Peyer's patch (tissue), 4 donors: Measurements from ENCODE around the gene MRPL36. TPM values are rescaled to one million over a fixed set of nuclear protein-coding genes. Genes with fewer than 3 reads are reported as not detected.

Experiments used
- DNase-seq, 3 donors: peaks; one replicate each; pipeline ENCODE4 v3.0.0-alpha.2; 2017 to 2019
- H3K27ac ChIP-seq, 4 donors: fragments of 200-600 bp; sonication (generic); one replicate each; pipeline ENCODE4 v1.5.1; 2016 to 2019
- H3K27me3 ChIP-seq, 2 donors: fragments of 200-600 bp; sonication (generic); one replicate each; pipeline ENCODE4 v1.5.1; 2019
- H3K36me3 ChIP-seq, 3 donors: fragments of 200-600 bp; sonication (generic); one replicate each; pipeline ENCODE4 v1.5.1; 2016 to 2019
- H3K4me1 ChIP-seq, 4 donors: fragments of 200-600 bp; sonication (generic); one replicate each; pipeline ENCODE4 v1.5.1; 2016 to 2019
- H3K4me3 ChIP-seq, 4 donors: fragments of 200-600 bp; sonication (generic); 1 replicate in 3 of 4; 2 replicates in 1 of 4; pipeline ENCODE4 v1.5.1; 2016 to 2019; ENCODE audit warnings: mild to moderate bottlenecking in 1 of 4
- H3K9me3 ChIP-seq, 4 donors: fragments of 200-600 bp; sonication (generic); one replicate each; pipeline ENCODE4 v1.5.1; 2016 to 2019; ENCODE audit warnings: mild to moderate bottlenecking in 1 of 4
- CTCF ChIP-seq, 6 experiments: fragments of 450-650 bp in 4 of 6; fragments of 200-600 bp in 2 of 6; sonication (generic) in 1 of 6; IDR thresholded peaks; one replicate each; pipeline ENCODE4 v1.5.1; 2017 to 2019; ENCODE audit warnings: antibody characterized with exemption in 6 of 6, mild to moderate bottlenecking in 3 of 6, moderate library complexity in 1 of 6
- POLR2A ChIP-seq, 2 donors: fragments of 450-650 bp; IDR thresholded peaks; one replicate each; pipeline ENCODE4 v1.5.1; 2017; ENCODE audit warnings: antibody characterized with exemption in 2 of 2, mild to moderate bottlenecking in 2 of 2, moderate library complexity in 2 of 2
- total RNA-seq, 4 donors: library from RNA; depleted of rRNA; stranded (reverse); fragments of >200 nt; gene quantifications; one replicate each; pipeline ENCODE4 v1.1.0, GENCODE V29; 2016

Gene MRPL36
- total RNA-seq, 4 donors from 2014 or later, result 21.9 to 23.9 (median 23.3) TPM

- TF ChIP-seq CTCF (IDR thresholded peaks at IDR 0.05) (no peak), POLR2A (IDR thresholded peaks at IDR 0.05) (no peak)
- Histone ChIP-seq H3K27ac (no peak overlapping the region), H3K4me3 (no peak overlapping the region), H3K36me3 (peaks cover 0 to 19% (median 0%) of the 10 kb centered on the region in 3 donors), H3K4me1 (peaks cover 0 to 17% (median 7%) of the 10 kb centered on the region in 4 donors), H3K27me3 (no peaks in the 10 kb centered on the region), H3K9me3 (no peaks in the 10 kb centered on the region)
- peak in 1 of 3 donors; percentile 38 for DNase-seq
These were observed 4.1 kb downstream of the MRPL36 start for GRCh38 chr5:1795506-1795905.

GRCh38 chr5:1794901-1795290 lies 4.7 kb downstream of the MRPL36 start:
- Histone ChIP-seq H3K4me3 (no peak overlapping the region), H3K36me3 (peaks cover 0 to 19% (median 0%) of the 10 kb centered on the region in 3 donors), H3K27ac (no peak overlapping the region), H3K4me1 (peaks cover 0 to 17% (median 7%) of the 10 kb centered on the region in 4 donors), H3K27me3 (no peaks in the 10 kb centered on the region), H3K9me3 (no peaks in the 10 kb centered on the region)
- DNase-seq, result peak in 1 of 3 donors; percentile 39
- no peak for TF ChIP-seq CTCF (IDR thresholded peaks at IDR 0.05)
- no peak for TF ChIP-seq POLR2A (IDR thresholded peaks at IDR 0.05)

- H3K4me1 ChIP-seq, result peaks cover 0 to 17% (median 7%) of the 10 kb centered on the region in 4 donors
- TF ChIP-seq CTCF (IDR thresholded peaks at IDR 0.05), result no peak
- TF ChIP-seq POLR2A (IDR thresholded peaks at IDR 0.05), result no peak
- H3K27ac ChIP-seq, result peak overlapping the region in 2 of 4 donors; percentile 10 to 32
- no peaks in the 10 kb centered on the region for H3K9me3 ChIP-seq
- H3K4me3 ChIP-seq, result no peak overlapping the region
- DNase-seq, result peak in 2 of 3 donors; percentile 55 to 57
- H3K36me3 ChIP-seq, result peaks cover 0 to 19% (median 0%) of the 10 kb centered on the region in 3 donors
- no peaks in the 10 kb centered on the region for H3K27me3 ChIP-seq
These were observed 5.4 kb downstream of the MRPL36 start for GRCh38 chr5:1793966-1794900.

GRCh38 chr5:1793301-1793740 lies 6.3 kb downstream of the MRPL36 start:
- Histone ChIP-seq H3K27me3 (no peaks in the 10 kb centered on the region), H3K9me3 (no peaks in the 10 kb centered on the region), H3K4me3 (peak overlapping the region in 1 of 4 donors; percentile 6), H3K27ac (peak overlapping the region; percentile 51 to 70 (median 60)), H3K4me1 (peaks cover 0 to 10% (median 5%) of the 10 kb centered on the region in 4 donors), H3K36me3 (peaks cover 0 to 19% (median 0%) of the 10 kb centered on the region in 3 donors)
- TF ChIP-seq CTCF (IDR thresholded peaks at IDR 0.05), result no peak
- TF ChIP-seq POLR2A (IDR thresholded peaks at IDR 0.05), result no peak
- peak in 2 of 3 donors; percentile 39 to 43 for DNase-seq

GRCh38 chr5:1792842-1793266 lies 6.8 kb downstream of the MRPL36 start:
- peak overlapping the region; percentile 51 to 70 (median 60) for H3K27ac ChIP-seq
- H3K4me1 ChIP-seq, result peaks cover 0 to 10% (median 4%) of the 10 kb centered on the region in 4 donors
- peaks cover 0 to 15% (median 0%) of the 10 kb centered on the region in 3 donors for H3K36me3 ChIP-seq
- H3K9me3 ChIP-seq, result no peaks in the 10 kb centered on the region
- H3K4me3 ChIP-seq, result peak overlapping the region in 1 of 4 donors; percentile 6
- DNase-seq, result peak in 2 of 3 donors; percentile 62 to 85
- no peaks in the 10 kb centered on the region for H3K27me3 ChIP-seq
- TF ChIP-seq POLR2A (IDR thresholded peaks at IDR 0.05), result no peak
- TF ChIP-seq CTCF (IDR thresholded peaks at IDR 0.05), result no peak
